CD14-positive monocyte (primary cell): ENCODE results near the gene OR2H2. TPM values are rescaled to one million over a fixed set of nuclear protein-coding genes. Genes with fewer than 3 reads are reported as not detected.

Experiments
- DNase-seq, 3 donors: peaks; one replicate each; pipeline ENCODE4 v3.0.0-alpha.2; 2011 to 2022
- H2AFZ ChIP-seq: 2 replicates; pipeline ENCODE4 v1.6.0; 2012; ENCODE audit warnings: mild to moderate bottlenecking, low read depth, low read length, inconsistent platforms; ENCODE audit not compliant: insufficient read depth, poor library complexity, severe bottlenecking
- H3K27ac ChIP-seq, 2 donors: 1 replicate in 1 of 2; 2 replicates in 1 of 2; pipeline ENCODE4 v1.5.1; 2012 to 2013; ENCODE audit warnings: low read length in 2 of 2, control low read depth in 1 of 2, inconsistent platforms in 1 of 2, low read depth in 1 of 2, mild to moderate bottlenecking in 1 of 2
- H3K27me3 ChIP-seq, 2 donors: one replicate each; pipeline versions ENCODE4 v1.6.0 to v1.6.1; 2011 to 2013; ENCODE audit warnings: low read length in 2 of 2; ENCODE audit not compliant: control insufficient read depth in 2 of 2, insufficient read depth in 2 of 2
- H3K36me3 ChIP-seq, 2 donors: replicated peaks in 1 of 2; 1 replicate in 1 of 2; 2 replicates in 1 of 2; pipeline versions ENCODE4 v1.5.1 to v1.6.1; 2012 to 2013; ENCODE audit warnings: low read length in 2 of 2, control low read depth in 1 of 2, inconsistent platforms in 1 of 2, mild to moderate bottlenecking in 1 of 2; ENCODE audit not compliant: insufficient read depth in 2 of 2, control insufficient read depth in 1 of 2
- H3K4me1 ChIP-seq, 2 donors: 1 replicate in 1 of 2; 2 replicates in 1 of 2; pipeline versions ENCODE4 v1.5.1 to v1.6.1; 2012 to 2013; ENCODE audit warnings: low read length in 2 of 2, control low read depth in 1 of 2, inconsistent platforms in 1 of 2, mild to moderate bottlenecking in 1 of 2, moderate library complexity in 1 of 2; ENCODE audit not compliant: insufficient read depth in 2 of 2, control insufficient read depth in 1 of 2
- H3K4me2 ChIP-seq: replicated peaks from 2 replicates; pipeline ENCODE3; 2012; ENCODE audit warnings: low read length, moderate library complexity, mild to moderate bottlenecking; ENCODE audit not compliant: poor library complexity, severe bottlenecking; ENCODE audit errors: extremely low read depth
- H3K4me3 ChIP-seq, 3 experiments: fragments of 200-600 bp in 1 of 3; sonication (generic) in 1 of 3; replicated peaks in 1 of 3; 1 replicate in 2 of 3; 2 replicates in 1 of 3; pipeline ENCODE4 v1.5.1; 2011 to 2013; ENCODE audit warnings: low read length in 3 of 3, mild to moderate bottlenecking in 3 of 3, control low read depth in 2 of 3, low read depth in 2 of 3, inconsistent platforms in 1 of 3, moderate library complexity in 1 of 3
- H3K79me2 ChIP-seq: 2 replicates; pipeline ENCODE4 v1.6.0; 2012; ENCODE audit warnings: mild to moderate bottlenecking, control low read depth, inconsistent platforms, low read length, moderate library complexity; ENCODE audit not compliant: insufficient read depth
- H3K9ac ChIP-seq: 2 replicates; pipeline ENCODE4 v1.6.0; 2017; ENCODE audit warnings: low read length, mild to moderate bottlenecking; ENCODE audit not compliant: insufficient read depth, poor library complexity, severe bottlenecking
- H3K9me3 ChIP-seq, 2 donors: replicated peaks in 1 of 2; 1 replicate in 1 of 2; 2 replicates in 1 of 2; pipeline versions ENCODE4 v1.5.1 to v1.6.1; 2012 to 2013; ENCODE audit warnings: low read length in 2 of 2, control low read depth in 1 of 2; ENCODE audit not compliant: control insufficient read depth in 1 of 2, insufficient read depth in 1 of 2
- H4K20me1 ChIP-seq: 2 replicates; pipeline ENCODE4 v1.6.0; 2012; ENCODE audit warnings: mild to moderate bottlenecking, low read length, control low read depth, moderate library complexity; ENCODE audit not compliant: insufficient read depth
- H3K27ac Mint-ChIP-seq, 7 donors: one replicate each; pipeline ENCODE4 v1.8.0; 2020; ENCODE audit warnings: mild to moderate bottlenecking in 7 of 7, mixed read lengths in 7 of 7, moderate library complexity in 6 of 7, inconsistent platforms in 2 of 7
- H3K27me3 Mint-ChIP-seq, 3 donors: one replicate each; pipeline ENCODE4 v1.8.0; 2021 to 2022; ENCODE audit warnings: low read depth in 3 of 3, mild to moderate bottlenecking in 3 of 3, mixed read lengths in 3 of 3, moderate library complexity in 3 of 3, inconsistent platforms in 1 of 3
- H3K36me3 Mint-ChIP-seq, 2 donors: one replicate each; pipeline ENCODE4 v1.8.0; 2020; ENCODE audit warnings: mixed read lengths in 2 of 2, inconsistent platforms in 1 of 2, mild to moderate bottlenecking in 1 of 2
- H3K4me1 Mint-ChIP-seq: one replicate; pipeline ENCODE4 v1.8.0; 2020; ENCODE audit warnings: mild to moderate bottlenecking, mixed read lengths
- H3K4me3 Mint-ChIP-seq, 2 donors: one replicate each; pipeline ENCODE4 v1.8.0; 2020; ENCODE audit warnings: mild to moderate bottlenecking in 2 of 2, mixed read lengths in 2 of 2, moderate library complexity in 1 of 2
- H3K9me3 Mint-ChIP-seq, 7 donors: one replicate each; pipeline ENCODE4 v1.8.0; 2020 to 2022; ENCODE audit warnings: mixed read lengths in 7 of 7, mild to moderate bottlenecking in 6 of 7, moderate library complexity in 6 of 7, inconsistent platforms in 2 of 7
- WGBS: methylation state at CpG from one replicate; pipeline ENCODE4 v1.1.5; 2013; ENCODE audit warnings: missing lambda C conversion rate; ENCODE audit not compliant: insufficient coverage; 5-methylcytosine and 5-hydroxymethylcytosine counted together
- intact Hi-C, 2 donors: fragments of 100-400 bp; cut with micrococcal nuclease; formaldehyde crosslinking; loops; one replicate each; pipeline versions ENCODE4 v1.15.0 to v1.15.1; 2023
- polyA plus RNA-seq, 3 donors: library from polyadenylated mRNA; depleted of rRNA in 1 of 3; unstranded in 2 of 3; stranded (reverse) in 1 of 3; fragments of 300-500 nt in 2 of 3; fragments of >200 nt in 1 of 3; fragmentation: Illumina TruSeq in 2 of 3; gene quantifications; 1 replicate in 2 of 3; 2 replicates in 1 of 3; pipeline ENCODE4 v1.2.3, GENCODE V29; 2012 to 2021
- TF ChIP-seq, protein P1 (sequence below): fragments of 200-600 bp; IDR thresholded peaks from one replicate; pipeline ENCODE4 v1.8.0; 2022; ENCODE audit warnings: antibody characterized with exemption, mild to moderate bottlenecking

The OR2H2 gene
- polyA plus RNA-seq, 3 donors, result not detected

DNA sequence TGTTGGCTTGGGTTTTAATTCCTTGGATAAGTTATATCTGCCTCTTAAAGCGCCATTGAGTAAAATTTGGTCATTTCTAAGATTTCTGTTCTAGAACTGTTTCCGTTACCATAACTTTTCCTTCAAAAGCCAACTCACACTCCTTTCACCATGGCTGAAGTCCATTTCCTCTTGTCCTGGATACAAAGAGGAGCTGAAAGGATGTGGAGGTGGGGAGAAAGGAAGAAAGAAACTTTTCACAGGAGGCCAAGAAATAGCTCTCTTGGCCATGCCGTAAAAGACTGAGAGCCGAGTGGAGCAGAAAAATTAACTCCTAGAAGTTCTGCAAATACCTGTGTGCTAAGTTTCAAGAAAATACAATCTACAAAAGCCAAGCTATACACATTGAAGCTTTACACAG, 26.5 kb downstream of the OR2H2 start:
- WGBS, result no CpG with 5 or more reads among the region's 4 CpGs

DNA sequence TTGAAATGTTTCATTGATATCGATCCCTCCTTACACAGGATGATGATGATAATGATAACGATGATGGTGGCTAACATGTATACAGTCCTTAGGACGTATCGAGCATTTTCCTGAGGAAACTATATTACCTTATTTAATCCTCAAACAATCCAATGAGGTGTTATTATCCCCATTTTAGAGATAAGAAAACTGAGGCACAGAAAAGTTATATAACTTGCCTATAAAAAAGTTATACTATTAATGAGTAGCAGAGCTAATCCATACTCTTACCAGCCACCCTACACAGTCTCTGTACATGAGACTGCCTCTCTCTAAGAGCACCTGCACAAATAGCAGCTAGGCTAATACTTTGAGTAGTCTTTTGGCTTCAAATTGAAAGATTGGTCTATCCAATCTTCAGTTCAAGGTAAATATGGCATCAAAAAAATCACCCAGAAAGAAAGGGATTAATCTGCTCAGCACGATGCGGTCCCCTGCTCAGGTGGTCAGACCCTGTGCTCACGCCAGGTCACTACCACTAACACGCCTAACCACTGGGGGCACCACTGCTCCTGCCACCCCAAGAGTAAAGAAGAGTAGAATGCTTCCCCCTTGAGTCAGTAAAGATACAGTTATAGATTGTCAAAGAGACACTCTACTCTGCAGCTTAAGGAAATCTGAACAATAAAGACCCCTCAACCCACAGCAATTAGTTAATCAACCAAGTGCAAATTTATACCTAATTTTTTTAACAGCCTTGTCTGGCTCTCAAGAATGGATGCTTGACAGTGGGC, 33.0 kb downstream of the OR2H2 start:
- peaks cover 66 to 74% of the 10 kb centered on the region in 2 donors for H3K36me3 Mint-ChIP-seq
- no peak for DNase-seq
- H3K27me3 Mint-ChIP-seq, result peaks cover 1 to 10% (median 8%) of the 10 kb centered on the region in 3 donors
- peaks cover 32 to 80% of the 10 kb centered on the region in 2 donors for H3K36me3 ChIP-seq
- peaks cover 9% of the 10 kb centered on the region for H4K20me1 ChIP-seq
- H3K9me3 Mint-ChIP-seq, result no peaks in the 10 kb centered on the region
- no peak overlapping the region for H3K27ac ChIP-seq
- no peaks in the 10 kb centered on the region for H3K9me3 ChIP-seq
- peaks cover 3 to 4% of the 10 kb centered on the region in 2 donors for H3K4me1 ChIP-seq
- no peak overlapping the region for H3K4me2 ChIP-seq
- TF ChIP-seq, protein P1, sequence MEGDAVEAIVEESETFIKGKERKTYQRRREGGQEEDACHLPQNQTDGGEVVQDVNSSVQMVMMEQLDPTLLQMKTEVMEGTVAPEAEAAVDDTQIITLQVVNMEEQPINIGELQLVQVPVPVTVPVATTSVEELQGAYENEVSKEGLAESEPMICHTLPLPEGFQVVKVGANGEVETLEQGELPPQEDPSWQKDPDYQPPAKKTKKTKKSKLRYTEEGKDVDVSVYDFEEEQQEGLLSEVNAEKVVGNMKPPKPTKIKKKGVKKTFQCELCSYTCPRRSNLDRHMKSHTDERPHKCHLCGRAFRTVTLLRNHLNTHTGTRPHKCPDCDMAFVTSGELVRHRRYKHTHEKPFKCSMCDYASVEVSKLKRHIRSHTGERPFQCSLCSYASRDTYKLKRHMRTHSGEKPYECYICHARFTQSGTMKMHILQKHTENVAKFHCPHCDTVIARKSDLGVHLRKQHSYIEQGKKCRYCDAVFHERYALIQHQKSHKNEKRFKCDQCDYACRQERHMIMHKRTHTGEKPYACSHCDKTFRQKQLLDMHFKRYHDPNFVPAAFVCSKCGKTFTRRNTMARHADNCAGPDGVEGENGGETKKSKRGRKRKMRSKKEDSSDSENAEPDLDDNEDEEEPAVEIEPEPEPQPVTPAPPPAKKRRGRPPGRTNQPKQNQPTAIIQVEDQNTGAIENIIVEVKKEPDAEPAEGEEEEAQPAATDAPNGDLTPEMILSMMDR, result no peak
- WGBS, result no CpG with 5 or more reads among the region's 8 CpGs
- H3K4me1 Mint-ChIP-seq, result peaks cover 10% of the 10 kb centered on the region
- no peak overlapping the region for H3K4me3 ChIP-seq
- no peak overlapping the region for H3K27ac Mint-ChIP-seq
- intact Hi-C loops, result no loop called here
- no peak overlapping the region for H2AFZ ChIP-seq
- H3K27me3 ChIP-seq, result no peaks in the 10 kb centered on the region
- H3K9ac ChIP-seq, result no peak overlapping the region
- no peak overlapping the region for H3K4me3 Mint-ChIP-seq
- no peaks in the 10 kb centered on the region for H3K79me2 ChIP-seq

More for the DNA sequence above, 26.5 kb downstream of the OR2H2 start:
- Histone ChIP-seq H3K27me3 (no peaks in the 10 kb centered on the region), H2AFZ (no peak overlapping the region), H3K4me2 (no peak overlapping the region), H3K4me1 (no peaks in the 10 kb centered on the region), H3K36me3 (peaks cover 28 to 86% of the 10 kb centered on the region in 2 donors), H4K20me1 (no peaks in the 10 kb centered on the region), H3K79me2 (no peaks in the 10 kb centered on the region), H3K9ac (no peak overlapping the region), H3K27ac (no peak overlapping the region), H3K4me3 (no peak overlapping the region), H3K9me3 (no peaks in the 10 kb centered on the region)
- intact Hi-C loops, result no loop called here
- TF ChIP-seq, protein P1, result no peak
- Mint-ChIP-seq H3K4me3 (no peak overlapping the region), H3K9me3 (peaks cover 0 to 2% (median 0%) of the 10 kb centered on the region in 7 donors), H3K27ac (no peak overlapping the region), H3K4me1 (no peaks in the 10 kb centered on the region), H3K36me3 (peaks cover 72 to 82% of the 10 kb centered on the region in 2 donors), H3K27me3 (no peaks in the 10 kb centered on the region)
- no peak for DNase-seq
